ENCODE measurements around the gene NCOA1. TPM values are rescaled to one million over a fixed set of nuclear protein-coding genes. Genes with fewer than 3 reads are reported as not detected.

Gene NCOA1
- total RNA-seq, 1 experiment from 2014 or later = 24.6 TPM

DNA sequence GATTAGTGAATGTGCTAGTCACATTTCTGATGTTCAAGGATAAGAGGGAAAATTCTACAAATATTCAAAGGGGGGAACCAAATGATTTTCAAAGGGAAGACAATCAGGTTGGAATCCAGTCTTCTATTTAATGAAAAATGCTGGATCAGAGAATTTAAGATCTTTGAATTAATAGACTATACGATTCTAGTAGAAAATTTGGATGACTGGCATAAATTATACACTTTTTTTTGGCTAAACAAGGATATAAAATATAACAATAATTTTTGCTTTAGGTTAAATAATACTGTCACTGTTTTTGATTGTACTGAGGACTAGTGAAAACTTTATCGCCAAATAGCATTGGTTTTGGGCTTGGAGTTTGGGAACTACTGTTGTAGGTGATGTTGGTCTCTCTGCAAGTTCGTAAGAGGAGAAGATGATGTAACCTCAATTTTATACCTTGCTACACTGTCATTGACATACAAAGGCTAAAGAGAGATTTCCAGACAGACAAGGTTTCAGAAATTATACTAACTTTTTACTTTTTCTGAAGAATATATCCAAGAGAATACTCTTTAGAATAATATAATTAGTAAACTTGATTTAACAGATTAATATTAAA, 51.3 kb downstream of the NCOA1 start:
- DNase-seq (ENCODE audit: low read depth, low spot score) (no peak), ATAC-seq (no peak)
- Histone ChIP-seq H3K9me3 (ENCODE audit: control insufficient read depth, insufficient read depth, low read depth, low read length) (peaks cover 10% of the 10 kb centered on the region; the same call in 1 of the 2 replicates), H3K4me1 (ENCODE audit: control insufficient read depth, insufficient read depth, low read length) (no peaks in the 10 kb centered on the region), H3K27ac (ENCODE audit: low read length) (no peak overlapping the region), H3K36me3 (ENCODE audit: control insufficient read depth, insufficient read depth, low read length) (no peaks in the 10 kb centered on the region), H3K27me3 (ENCODE audit: control insufficient read depth, insufficient read depth, low read length) (no peaks in the 10 kb centered on the region), H3K4me3 (ENCODE audit: low read depth in 2 of 2, low read length in 2 of 2) (no peak overlapping the region)
- BruUV-seq (replicated peaks) = no TSS peak
- intact Hi-C loops (cut with micrococcal nuclease; ENCODE audit: unreplicated experiment) = no loop called here
- TF ChIP-seq, protein P1, sequence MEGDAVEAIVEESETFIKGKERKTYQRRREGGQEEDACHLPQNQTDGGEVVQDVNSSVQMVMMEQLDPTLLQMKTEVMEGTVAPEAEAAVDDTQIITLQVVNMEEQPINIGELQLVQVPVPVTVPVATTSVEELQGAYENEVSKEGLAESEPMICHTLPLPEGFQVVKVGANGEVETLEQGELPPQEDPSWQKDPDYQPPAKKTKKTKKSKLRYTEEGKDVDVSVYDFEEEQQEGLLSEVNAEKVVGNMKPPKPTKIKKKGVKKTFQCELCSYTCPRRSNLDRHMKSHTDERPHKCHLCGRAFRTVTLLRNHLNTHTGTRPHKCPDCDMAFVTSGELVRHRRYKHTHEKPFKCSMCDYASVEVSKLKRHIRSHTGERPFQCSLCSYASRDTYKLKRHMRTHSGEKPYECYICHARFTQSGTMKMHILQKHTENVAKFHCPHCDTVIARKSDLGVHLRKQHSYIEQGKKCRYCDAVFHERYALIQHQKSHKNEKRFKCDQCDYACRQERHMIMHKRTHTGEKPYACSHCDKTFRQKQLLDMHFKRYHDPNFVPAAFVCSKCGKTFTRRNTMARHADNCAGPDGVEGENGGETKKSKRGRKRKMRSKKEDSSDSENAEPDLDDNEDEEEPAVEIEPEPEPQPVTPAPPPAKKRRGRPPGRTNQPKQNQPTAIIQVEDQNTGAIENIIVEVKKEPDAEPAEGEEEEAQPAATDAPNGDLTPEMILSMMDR (IDR thresholded peaks at IDR 0.05) = no peak
- TF ChIP-seq SIN3A (IDR thresholded peaks at IDR 0.05; ENCODE audit: borderline replicate concordance, insufficient read depth, low read depth, low read length) (no peak), POLR2AphosphoS5 (IDR thresholded peaks at IDR 0.05; ENCODE audit: low read depth, low read length) (no peak), TCF7L2 (IDR thresholded peaks at IDR 0.05; ENCODE audit: low read depth, low read length) (no peak)
- TF ChIP-seq, protein P2, sequence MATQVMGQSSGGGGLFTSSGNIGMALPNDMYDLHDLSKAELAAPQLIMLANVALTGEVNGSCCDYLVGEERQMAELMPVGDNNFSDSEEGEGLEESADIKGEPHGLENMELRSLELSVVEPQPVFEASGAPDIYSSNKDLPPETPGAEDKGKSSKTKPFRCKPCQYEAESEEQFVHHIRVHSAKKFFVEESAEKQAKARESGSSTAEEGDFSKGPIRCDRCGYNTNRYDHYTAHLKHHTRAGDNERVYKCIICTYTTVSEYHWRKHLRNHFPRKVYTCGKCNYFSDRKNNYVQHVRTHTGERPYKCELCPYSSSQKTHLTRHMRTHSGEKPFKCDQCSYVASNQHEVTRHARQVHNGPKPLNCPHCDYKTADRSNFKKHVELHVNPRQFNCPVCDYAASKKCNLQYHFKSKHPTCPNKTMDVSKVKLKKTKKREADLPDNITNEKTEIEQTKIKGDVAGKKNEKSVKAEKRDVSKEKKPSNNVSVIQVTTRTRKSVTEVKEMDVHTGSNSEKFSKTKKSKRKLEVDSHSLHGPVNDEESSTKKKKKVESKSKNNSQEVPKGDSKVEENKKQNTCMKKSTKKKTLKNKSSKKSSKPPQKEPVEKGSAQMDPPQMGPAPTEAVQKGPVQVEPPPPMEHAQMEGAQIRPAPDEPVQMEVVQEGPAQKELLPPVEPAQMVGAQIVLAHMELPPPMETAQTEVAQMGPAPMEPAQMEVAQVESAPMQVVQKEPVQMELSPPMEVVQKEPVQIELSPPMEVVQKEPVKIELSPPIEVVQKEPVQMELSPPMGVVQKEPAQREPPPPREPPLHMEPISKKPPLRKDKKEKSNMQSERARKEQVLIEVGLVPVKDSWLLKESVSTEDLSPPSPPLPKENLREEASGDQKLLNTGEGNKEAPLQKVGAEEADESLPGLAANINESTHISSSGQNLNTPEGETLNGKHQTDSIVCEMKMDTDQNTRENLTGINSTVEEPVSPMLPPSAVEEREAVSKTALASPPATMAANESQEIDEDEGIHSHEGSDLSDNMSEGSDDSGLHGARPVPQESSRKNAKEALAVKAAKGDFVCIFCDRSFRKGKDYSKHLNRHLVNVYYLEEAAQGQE (IDR thresholded peaks at IDR 0.05; ENCODE audit: insufficient read depth in 1 of 2, low read depth in 2 of 2, low read length in 1 of 2) = no peak
- ChIA-PET POLR2A (no interaction called here), CTCF (no interaction called here)
- in situ Hi-C loops (cut with HindIII; ENCODE audit: low pct_unique_long_range_greater_than_20kb, low sequenced_read_pairs) = no loop called here

DNA sequence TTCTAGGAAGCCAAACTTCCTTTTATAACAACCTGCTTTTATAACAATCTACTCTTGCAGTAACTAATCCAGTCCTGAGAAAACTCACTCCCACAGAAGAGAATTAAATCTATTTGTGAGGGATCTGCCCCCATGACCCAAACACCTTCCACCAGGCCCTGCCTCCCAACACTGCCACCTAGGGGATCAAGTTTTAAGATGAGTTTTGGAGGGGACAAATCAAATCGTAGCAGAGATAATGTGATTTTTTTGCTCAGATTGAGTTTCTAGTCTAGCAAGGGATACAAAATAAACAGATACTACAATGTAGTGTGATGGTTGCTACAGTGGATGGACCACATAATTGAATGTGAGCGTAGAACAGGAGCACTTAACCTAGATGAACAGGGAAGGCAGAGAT, 52.2 kb downstream of the NCOA1 start:
- Histone ChIP-seq H3K27me3 (ENCODE audit: control insufficient read depth, insufficient read depth, low read length) (no peaks in the 10 kb centered on the region), H3K4me1 (ENCODE audit: control insufficient read depth, insufficient read depth, low read length) (no peaks in the 10 kb centered on the region), H3K36me3 (ENCODE audit: control insufficient read depth, insufficient read depth, low read length) (no peaks in the 10 kb centered on the region), H3K27ac (ENCODE audit: low read length) (no peak overlapping the region), H3K9me3 (ENCODE audit: control insufficient read depth, insufficient read depth, low read depth, low read length) (peaks cover 10% of the 10 kb centered on the region; the same call in 1 of the 2 replicates), H3K4me3 (ENCODE audit: low read depth in 2 of 2, low read length in 2 of 2) (no peak overlapping the region)
- no peak for ATAC-seq
- POLR2A ChIA-PET = no interaction called here
- no peak for DNase-seq (ENCODE audit: low read depth, low spot score)
- in situ Hi-C loops (cut with HindIII; ENCODE audit: low pct_unique_long_range_greater_than_20kb, low sequenced_read_pairs) = no loop called here
- intact Hi-C loops (cut with micrococcal nuclease; ENCODE audit: unreplicated experiment) = no loop called here
- no TSS peak for BruUV-seq (replicated peaks)
- CTCF ChIA-PET = no interaction called here
- TF ChIP-seq, protein P1 (IDR thresholded peaks at IDR 0.05) = peak; percentile 43
- TF ChIP-seq SIN3A (IDR thresholded peaks at IDR 0.05; ENCODE audit: borderline replicate concordance, insufficient read depth, low read depth, low read length) (no peak), TCF7L2 (IDR thresholded peaks at IDR 0.05; ENCODE audit: low read depth, low read length) (no peak), POLR2AphosphoS5 (IDR thresholded peaks at IDR 0.05; ENCODE audit: low read depth, low read length) (no peak)
- TF ChIP-seq, protein P2 (IDR thresholded peaks at IDR 0.05; ENCODE audit: insufficient read depth in 1 of 2, low read depth in 2 of 2, low read length in 1 of 2) = no peak

Measured in Panc1 (cell line).